Fibroblast of mammary gland (primary cell): ENCODE data around the gene CD8B2.
"Not testable (repeated sequence)": the region's sequence is repeated elsewhere in the genome, so short reads cannot be mapped to it uniquely, and the experiment has no call there.

Experiments used
- DNase-seq: peaks from one replicate; pipeline ENCODE4 v3.0.0-alpha.2; 2010; ENCODE audit warnings: low read depth
- H3K4me3 ChIP-seq: 2 replicates; pipeline ENCODE4 v1.5.1; 2011; ENCODE audit warnings: low read depth, mild to moderate bottlenecking, low read length, moderate library complexity; ENCODE audit not compliant: control insufficient read depth
- CTCF ChIP-seq: conservative IDR thresholded peaks from 2 replicates; pipeline ENCODE4 v1.5.1; 2011; ENCODE audit warnings: low read depth, low read length, inconsistent platforms; ENCODE audit not compliant: control insufficient read depth, insufficient read depth

The CD8B2 gene

GRCh38 chr2:106554411-106554810, 67.2 kb downstream of the CD8B2 start:
- no peak overlapping the region for H3K4me3 ChIP-seq
- TF ChIP-seq CTCF, result no peak
- DNase-seq, result no peak

- no peak overlapping the region for H3K4me3 ChIP-seq
- TF ChIP-seq CTCF, result no peak
Observed at GRCh38 chr2:106555053-106555452, 67.9 kb downstream of the CD8B2 start.

GRCh38 chr2:106559786-106560185, 72.6 kb downstream of the CD8B2 start:
- not testable (repeated sequence) for H3K4me3 ChIP-seq

More at GRCh38 chr2:106555053-106555452, 67.9 kb downstream of the CD8B2 start:
- DNase-seq, result no peak

GRCh38 chr2:106560773-106561172, 73.6 kb downstream of the CD8B2 start:
- no peak for DNase-seq
- no peak for TF ChIP-seq CTCF
- H3K4me3 ChIP-seq, result no peak overlapping the region

More at GRCh38 chr2:106559786-106560185, 72.6 kb downstream of the CD8B2 start:
- not testable (repeated sequence) for DNase-seq

GRCh38 chr2:106561356-106561755, 74.2 kb downstream of the CD8B2 start:
- no peak for DNase-seq
- no peak for TF ChIP-seq CTCF

GRCh38 chr2:106561803-106562202, 74.6 kb downstream of the CD8B2 start:
- no peak for TF ChIP-seq CTCF

More at GRCh38 chr2:106561356-106561755, 74.2 kb downstream of the CD8B2 start:
- no peak overlapping the region for H3K4me3 ChIP-seq

GRCh38 chr2:106562268-106563186, 75.4 kb downstream of the CD8B2 start:
- DNase-seq, result peak; percentile 12
- TF ChIP-seq CTCF, result no peak
- no peak overlapping the region for H3K4me3 ChIP-seq

More at GRCh38 chr2:106561803-106562202, 74.6 kb downstream of the CD8B2 start:
- H3K4me3 ChIP-seq, result no peak overlapping the region
- no peak for DNase-seq
